Natural killer cell (primary cell): ENCODE results near the gene PPP1R3C. TPM values are rescaled to one million over a fixed set of nuclear protein-coding genes. Genes with fewer than 3 reads are reported as not detected.

Source experiments
- ATAC-seq, 3 donors: fragments of 150-1000 bp in 2 of 3; fragments of 200-7000 bp in 1 of 3; cut with Tn5 transposase; 1 replicate in 1 of 3; 2 replicates in 2 of 3; pipeline ENCODE4 v1.10.0; 2021; ENCODE audit warnings: mild to moderate bottlenecking in 2 of 3, moderate library complexity in 2 of 3
- DNase-seq, 2 donors: peaks; one replicate each; pipeline versions ENCODE4 v3.0.0 to v3.0.0-alpha.2; 2013 to 2021; ENCODE audit warnings: mixed read lengths in 1 of 2
- H3K27ac ChIP-seq: one replicate; pipeline ENCODE4 v1.5.1; 2013; ENCODE audit warnings: mild to moderate bottlenecking, low read length
- H3K27me3 ChIP-seq: one replicate; pipeline ENCODE4 v1.6.1; 2013; ENCODE audit warnings: low read length; ENCODE audit not compliant: control insufficient read depth, insufficient read depth
- H3K36me3 ChIP-seq: one replicate; pipeline ENCODE4 v1.6.1; 2013; ENCODE audit warnings: low read length; ENCODE audit not compliant: control insufficient read depth, insufficient read depth
- H3K4me1 ChIP-seq: one replicate; pipeline ENCODE4 v1.6.1; 2013; ENCODE audit warnings: low read length; ENCODE audit not compliant: control insufficient read depth, insufficient read depth
- H3K4me3 ChIP-seq: one replicate; pipeline ENCODE4 v1.5.1; 2013; ENCODE audit warnings: low read length
- H3K9me3 ChIP-seq: one replicate; pipeline ENCODE4 v1.6.1; 2013; ENCODE audit warnings: low read length; ENCODE audit not compliant: control insufficient read depth, insufficient read depth
- H3K27ac Mint-ChIP-seq, 2 donors: one replicate each; pipeline ENCODE4 v1.8.0; 2022; ENCODE audit warnings: mild to moderate bottlenecking in 2 of 2, mixed read lengths in 2 of 2, moderate library complexity in 1 of 2
- H3K27me3 Mint-ChIP-seq, 2 donors: one replicate each; pipeline ENCODE4 v1.8.0; 2022; ENCODE audit warnings: low read depth in 2 of 2, mixed read lengths in 2 of 2
- H3K36me3 Mint-ChIP-seq: one replicate; pipeline ENCODE4 v1.8.0; 2022; ENCODE audit warnings: mixed read lengths
- H3K4me1 Mint-ChIP-seq, 2 donors: one replicate each; pipeline ENCODE4 v1.8.0; 2022; ENCODE audit warnings: mixed read lengths in 2 of 2
- H3K4me3 Mint-ChIP-seq: one replicate; pipeline ENCODE4 v1.8.0; 2022; ENCODE audit warnings: mild to moderate bottlenecking, moderate library complexity, mixed read lengths
- H3K9me3 Mint-ChIP-seq, 2 donors: one replicate each; pipeline ENCODE4 v1.8.0; 2022; ENCODE audit warnings: mixed read lengths in 2 of 2
- CTCF ChIP-seq: fragments of 200-600 bp; IDR thresholded peaks from one replicate; pipeline ENCODE4 v1.8.0; 2022; ENCODE audit warnings: antibody characterized with exemption
- WGBS: methylation state at CpG from one replicate; pipeline ENCODE4 v1.1.7; 2013; ENCODE audit warnings: missing lambda C conversion rate; ENCODE audit not compliant: insufficient coverage; 5-methylcytosine and 5-hydroxymethylcytosine counted together
- intact Hi-C: fragments of 100-400 bp; cut with micrococcal nuclease; formaldehyde crosslinking; loops from one replicate; pipeline ENCODE4 v1.14.2; 2022
- total RNA-seq, 4 donors: library from RNA; stranded (reverse); fragments of 120-200 nt in 1 of 4; gene quantifications; one replicate each; pipeline versions ENCODE4 v1.2.3 to v1.2.4, GENCODE V29; 2013 to 2022

The PPP1R3C gene
- total RNA-seq, 3 donors from 2014 or later (not counting 1 experiment from before 2014, with no cell fraction given), result not detected

- peaks cover 14 to 31% of the 10 kb centered on the region in 2 donors for H3K27me3 Mint-ChIP-seq
- H3K36me3 Mint-ChIP-seq, result no peaks in the 10 kb centered on the region
- intact Hi-C loops, result no loop called here
- no peaks in the 10 kb centered on the region for H3K9me3 ChIP-seq
- H3K4me3 ChIP-seq, result no peak overlapping the region
- no peaks in the 10 kb centered on the region for H3K36me3 ChIP-seq
- no peaks in the 10 kb centered on the region for H3K4me1 Mint-ChIP-seq
- DNase-seq, result no peak
- no peaks in the 10 kb centered on the region for H3K27me3 ChIP-seq
- H3K9me3 Mint-ChIP-seq, result no peaks in the 10 kb centered on the region
- no peak overlapping the region for H3K27ac Mint-ChIP-seq
- H3K4me3 Mint-ChIP-seq, result no peak overlapping the region
- no peak for ATAC-seq
- 81% methylated on average over 3 of the region's 7 CpGs for WGBS
- TF ChIP-seq CTCF, result no peak
- H3K27ac ChIP-seq, result no peak overlapping the region
- H3K4me1 ChIP-seq, result no peaks in the 10 kb centered on the region
Measured at GRCh38 chr10:91617072-91617609, 15.7 kb downstream of the PPP1R3C start.

GRCh38 chr10:91616137-91616536 lies 16.7 kb downstream of the PPP1R3C start:
- Mint-ChIP-seq H3K4me1 (no peaks in the 10 kb centered on the region), H3K27me3 (peaks cover 16 to 25% of the 10 kb centered on the region in 2 donors), H3K9me3 (no peaks in the 10 kb centered on the region), H3K27ac (no peak overlapping the region), H3K4me3 (no peak overlapping the region), H3K36me3 (no peaks in the 10 kb centered on the region)
- no peaks in the 10 kb centered on the region for H3K4me1 ChIP-seq
- no peaks in the 10 kb centered on the region for H3K27me3 ChIP-seq
- H3K27ac ChIP-seq, result no peak overlapping the region
- intact Hi-C loops, result no loop called here
- DNase-seq, result no peak
- ATAC-seq, result no peak
- no peaks in the 10 kb centered on the region for H3K36me3 ChIP-seq
- no peak for TF ChIP-seq CTCF
- H3K9me3 ChIP-seq, result no peaks in the 10 kb centered on the region
- H3K4me3 ChIP-seq, result no peak overlapping the region
- 60% methylated on average over 1 of the region's 1 CpG for WGBS

- Histone ChIP-seq H3K36me3 (no peaks in the 10 kb centered on the region), H3K9me3 (no peaks in the 10 kb centered on the region), H3K4me3 (no peak overlapping the region), H3K27ac (no peak overlapping the region), H3K4me1 (no peaks in the 10 kb centered on the region), H3K27me3 (no peaks in the 10 kb centered on the region)
- Mint-ChIP-seq H3K4me3 (no peak overlapping the region), H3K27me3 (peaks cover 10% of the 10 kb centered on the region in 2 donors), H3K9me3 (no peaks in the 10 kb centered on the region), H3K4me1 (no peaks in the 10 kb centered on the region), H3K27ac (no peak overlapping the region), H3K36me3 (no peaks in the 10 kb centered on the region)
- WGBS, result 55% methylated on average over 2 of the region's 2 CpGs
- intact Hi-C loops, result no loop called here
- no peak for TF ChIP-seq CTCF
- DNase-seq (no peak), ATAC-seq (no peak)
Measured at GRCh38 chr10:91614225-91614624, 18.6 kb downstream of the PPP1R3C start.
